Stimulated activated CD8-positive, alpha-beta memory T cell treated with anti-CD3 and anti-CD28 coated beads, Interleukin-7, amount 100 ng/mL, for 24 hours (primary cell): ENCODE results near the gene MYO5A.
"Not testable (repeated sequence)": the region's sequence is repeated elsewhere in the genome, so short reads cannot be mapped to it uniquely, and the experiment has no call there.

Experiments
- DNase-seq: peaks from one replicate; pipeline ENCODE4 v3.0.0-alpha.2; 2020; ENCODE audit warnings: low read depth

MYO5A gene

DNA sequence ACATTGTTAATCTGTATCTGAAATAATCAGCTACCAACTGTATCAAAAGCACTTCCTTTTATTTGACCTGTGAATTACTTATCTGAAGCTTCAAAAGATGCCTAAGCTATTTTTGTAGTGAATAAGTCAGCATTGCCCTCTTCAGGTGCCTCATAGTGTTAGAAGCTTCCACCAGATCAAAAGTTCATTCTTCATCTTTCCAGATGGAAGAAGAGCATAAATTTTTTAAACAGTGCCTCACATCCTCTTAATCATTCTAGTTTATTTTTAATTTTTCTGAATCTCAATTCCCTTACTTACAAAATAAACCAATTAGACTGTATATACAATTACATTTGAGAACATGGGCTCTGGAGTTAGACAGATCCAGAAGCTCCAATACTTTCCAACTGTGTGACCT is 65.0 kb downstream of the MYO5A start:
- no peak for DNase-seq

DNA sequence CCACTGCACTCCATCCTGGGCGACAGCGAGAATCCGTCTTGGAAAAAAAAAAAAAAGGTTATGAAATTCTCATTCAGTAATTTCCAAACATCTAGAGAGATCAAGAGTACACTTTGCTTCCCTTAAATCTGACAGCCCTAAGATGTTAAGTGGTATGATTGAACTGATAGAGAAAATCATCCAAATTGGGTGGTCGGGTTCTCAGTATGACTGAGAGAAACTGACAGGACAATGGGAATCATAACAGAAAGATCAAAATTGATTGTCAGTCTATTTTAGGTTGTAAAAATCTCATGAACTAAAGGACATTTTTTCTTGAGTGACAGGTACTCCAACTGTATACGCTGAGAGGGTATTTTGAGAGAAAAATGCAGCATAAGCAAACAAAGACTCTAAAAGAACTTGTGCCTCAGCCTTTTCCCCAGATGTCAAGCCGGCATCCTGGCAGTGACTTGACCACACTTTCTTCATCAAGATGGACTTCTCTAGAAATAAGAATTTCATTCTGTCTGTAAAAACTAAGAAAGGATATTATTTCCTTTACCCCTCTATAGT is 65.8 kb downstream of the MYO5A start:
- DNase-seq: no peak

DNA sequence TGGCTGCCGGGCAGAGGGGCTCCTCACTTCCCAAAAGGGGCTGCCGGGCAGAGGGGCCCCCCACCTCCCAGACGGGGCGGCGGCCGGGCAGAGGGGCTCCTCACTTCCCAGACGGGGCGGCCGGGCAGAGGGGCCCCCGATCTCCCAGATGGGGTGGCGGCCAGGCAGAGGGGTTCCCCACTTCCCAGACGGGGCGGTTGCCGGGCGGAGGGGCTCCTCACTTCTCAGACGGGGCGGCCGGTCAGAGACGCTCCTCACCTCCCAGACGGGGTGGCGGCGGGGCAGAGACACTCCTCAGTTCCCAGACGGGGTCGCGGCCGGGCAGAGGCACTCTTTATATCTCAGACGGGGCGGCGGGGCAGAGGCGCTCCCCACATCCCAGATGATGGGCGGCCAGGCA is 69.0 kb downstream of the MYO5A start:
- DNase-seq: not testable (repeated sequence)

DNA sequence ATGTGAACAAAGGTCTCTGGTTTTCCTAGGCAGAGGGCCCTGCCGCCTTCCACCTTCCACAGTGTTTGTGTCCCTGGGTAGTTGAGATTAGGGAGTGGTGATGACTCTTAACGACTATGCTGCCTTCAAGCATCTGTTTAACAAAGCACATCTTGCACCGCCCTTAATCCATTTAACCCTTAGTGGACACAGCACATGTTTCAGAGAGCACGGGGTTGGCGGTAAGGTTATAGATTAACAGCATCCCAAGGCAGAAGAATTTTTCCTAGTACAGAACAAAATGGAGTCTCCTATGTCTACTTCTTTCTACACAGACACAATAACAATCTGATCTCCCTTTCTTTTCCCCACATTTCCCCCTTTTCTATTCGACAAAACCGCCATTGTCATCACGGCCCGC is 69.4 kb downstream of the MYO5A start:
- DNase-seq: not testable (repeated sequence)

DNA sequence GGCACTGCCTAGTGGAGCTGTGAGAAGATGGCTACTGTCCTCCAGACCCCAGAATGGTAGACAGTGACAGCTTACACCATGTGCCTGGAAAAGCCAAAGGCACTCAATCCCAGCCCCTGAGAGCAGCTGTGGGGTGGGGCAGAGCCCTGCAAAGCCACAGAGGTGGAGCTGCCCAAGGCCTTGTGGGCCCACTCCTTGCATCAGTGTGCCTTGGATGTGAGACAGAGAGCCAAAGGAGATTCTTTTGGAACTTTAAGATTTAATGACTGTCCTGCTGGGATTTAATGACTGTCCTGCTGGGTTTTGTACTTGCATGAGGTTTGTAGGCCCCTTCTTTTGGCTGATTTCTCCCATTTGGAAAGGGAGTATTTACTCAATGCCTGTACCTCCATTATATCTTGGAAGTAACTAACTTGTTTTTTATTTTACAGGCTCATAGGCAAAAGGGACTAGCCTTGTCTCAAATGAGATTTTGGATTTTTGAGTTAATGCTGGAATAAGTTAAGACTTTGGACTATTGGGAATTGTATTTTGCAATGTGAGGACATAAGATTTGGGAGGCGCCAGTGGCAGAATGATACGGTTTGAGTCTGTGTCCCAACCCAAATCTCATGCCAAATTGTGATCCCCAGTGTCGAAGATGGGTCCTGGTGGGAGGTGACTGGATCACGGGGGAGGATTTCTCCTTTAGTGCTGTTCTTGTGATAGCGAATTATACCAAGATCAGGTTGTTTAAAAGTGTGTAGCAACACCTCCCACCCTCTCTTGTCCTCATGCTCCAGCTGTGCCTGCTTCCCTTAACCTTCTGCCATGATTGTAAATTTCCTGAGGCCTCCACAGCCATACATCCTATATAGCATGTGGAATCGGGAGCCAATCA is 80.4 kb downstream of the MYO5A start:
- DNase-seq: no peak

DNA sequence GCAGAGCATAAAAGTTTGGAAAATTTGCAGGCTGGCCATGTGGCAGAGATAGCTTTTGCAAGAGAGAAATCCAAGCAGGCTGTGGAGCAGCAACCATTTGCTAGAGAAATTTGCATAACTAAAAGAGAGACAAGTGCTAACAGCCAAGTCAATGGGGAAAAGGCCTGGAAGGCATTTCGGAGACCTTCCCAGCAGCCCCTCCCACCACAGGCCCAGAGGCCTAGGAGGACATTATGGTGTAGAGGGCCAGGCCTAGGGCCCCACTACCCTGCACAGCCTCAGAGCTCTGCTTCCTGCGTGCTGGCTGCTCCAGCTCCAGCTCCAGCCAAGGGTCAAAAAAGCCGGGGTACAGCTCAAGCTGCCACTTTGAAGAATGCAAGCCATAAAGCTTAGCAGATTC is 82.7 kb downstream of the MYO5A start:
- DNase-seq: no peak

DNA sequence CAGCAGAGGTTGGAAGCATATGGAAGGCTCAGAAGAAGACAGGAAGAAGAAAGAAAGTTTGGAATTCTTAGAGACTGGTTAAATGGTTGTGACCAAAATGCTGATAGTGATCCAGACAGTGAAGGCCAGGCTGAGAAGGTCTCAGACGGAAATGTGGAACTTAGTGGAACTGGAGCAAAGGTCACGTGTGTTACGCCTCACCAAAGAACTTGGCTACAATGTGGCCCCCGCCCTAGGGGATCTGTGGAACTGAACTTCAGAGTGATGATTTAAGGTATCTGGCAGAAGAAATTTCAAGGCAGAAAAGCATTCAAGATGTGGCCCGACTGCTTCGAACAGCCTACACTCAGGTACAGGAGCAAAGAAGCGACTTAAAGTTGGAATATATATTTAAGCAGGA is 83.1 kb downstream of the MYO5A start:
- no peak for DNase-seq

DNA sequence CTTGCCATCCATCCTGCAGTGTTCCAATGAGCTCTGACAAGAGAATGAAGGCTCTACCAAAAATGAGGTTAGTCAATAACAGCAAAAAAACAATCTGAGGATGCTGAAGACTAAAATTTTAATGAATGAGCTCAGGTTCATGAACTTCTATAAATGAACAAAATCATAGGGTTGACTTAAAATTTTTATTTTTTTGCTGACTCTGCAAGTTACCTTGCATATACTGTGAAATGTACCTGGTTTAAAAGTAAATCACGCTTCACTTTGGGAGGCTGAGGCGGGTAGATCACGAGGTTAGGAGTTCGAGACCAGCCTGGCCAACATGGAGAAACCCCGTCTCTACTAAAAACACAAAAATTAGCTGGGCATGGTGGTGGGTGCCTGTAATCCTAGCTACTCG is 85.5 kb downstream of the MYO5A start:
- not testable (repeated sequence) for DNase-seq

DNA sequence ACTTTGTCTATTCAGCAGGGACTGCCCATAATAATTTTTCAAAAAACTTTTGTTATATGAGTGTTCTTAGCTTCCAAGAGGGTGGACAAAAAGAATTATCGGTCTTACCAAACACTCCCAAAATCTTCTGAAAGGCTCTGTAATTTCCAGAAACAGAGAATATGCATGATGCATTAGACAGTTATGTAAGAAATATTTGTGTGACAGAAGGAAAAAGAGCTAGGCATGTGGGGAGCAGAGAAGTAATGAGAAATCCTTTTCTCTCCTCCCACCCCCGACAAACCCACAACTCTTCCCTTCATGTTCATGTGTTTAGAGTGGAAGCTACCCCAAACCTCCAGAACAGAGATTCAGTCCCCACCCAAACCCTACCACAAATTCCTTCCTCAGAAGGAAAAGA is 86.8 kb downstream of the MYO5A start:
- DNase-seq: no peak

DNA sequence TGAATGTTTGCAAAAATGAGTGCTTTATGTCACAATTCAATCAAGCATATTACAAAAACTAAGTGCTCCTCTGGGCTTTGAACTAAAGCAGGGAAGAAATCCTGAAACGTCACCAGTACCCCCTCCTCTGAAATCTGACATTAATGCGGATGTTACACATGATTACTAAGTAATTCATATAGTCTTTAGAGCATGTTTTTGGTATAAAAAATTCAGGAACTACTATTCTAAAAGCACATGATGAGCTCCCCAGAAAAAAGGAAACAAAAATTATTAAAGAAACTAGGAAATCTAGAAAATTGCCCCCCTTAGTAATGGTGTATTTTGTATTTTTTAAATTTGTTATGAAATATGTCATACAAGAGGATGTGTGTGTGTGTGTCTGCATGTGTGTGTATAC is 87.7 kb downstream of the MYO5A start:
- no peak for DNase-seq

DNA sequence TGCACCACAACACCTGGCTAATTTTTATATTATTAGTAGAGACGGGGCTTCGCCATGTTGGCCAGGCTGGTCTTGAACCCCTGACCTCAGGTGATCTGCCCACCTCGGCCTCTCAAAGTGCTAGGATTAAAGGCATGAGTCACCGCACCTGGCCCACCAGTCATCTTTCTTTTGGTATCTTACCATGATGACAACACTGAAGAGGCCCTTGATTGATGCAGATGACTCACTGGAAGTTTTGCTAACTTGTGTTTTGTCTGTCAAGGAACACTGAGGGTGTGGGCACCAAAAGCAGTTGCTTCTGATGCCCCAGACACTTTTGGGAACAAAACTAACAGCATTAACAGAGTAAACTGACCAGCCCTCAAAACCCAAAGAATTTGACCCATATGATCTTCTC is 88.3 kb downstream of the MYO5A start:
- no peak for DNase-seq

DNA sequence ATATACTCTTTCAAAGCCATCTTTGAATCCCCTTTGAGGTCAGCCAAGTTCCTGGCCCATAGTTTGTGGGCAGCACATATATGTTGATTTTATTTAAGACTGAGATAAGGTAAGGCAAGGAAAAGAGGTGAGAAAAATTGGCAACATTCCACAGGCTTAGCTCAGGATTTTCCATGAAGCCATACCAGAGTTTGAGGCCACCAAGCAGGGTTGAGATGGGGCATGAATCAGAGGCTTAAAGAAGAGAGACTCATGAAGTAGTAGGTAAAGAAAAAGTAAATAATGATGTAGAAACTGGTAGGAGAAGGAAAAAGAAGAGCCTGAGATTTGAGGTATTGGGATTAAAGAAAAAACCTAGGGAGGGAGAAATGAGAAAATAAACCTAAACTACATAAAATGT is 89.2 kb downstream of the MYO5A start:
- DNase-seq: no peak

DNA sequence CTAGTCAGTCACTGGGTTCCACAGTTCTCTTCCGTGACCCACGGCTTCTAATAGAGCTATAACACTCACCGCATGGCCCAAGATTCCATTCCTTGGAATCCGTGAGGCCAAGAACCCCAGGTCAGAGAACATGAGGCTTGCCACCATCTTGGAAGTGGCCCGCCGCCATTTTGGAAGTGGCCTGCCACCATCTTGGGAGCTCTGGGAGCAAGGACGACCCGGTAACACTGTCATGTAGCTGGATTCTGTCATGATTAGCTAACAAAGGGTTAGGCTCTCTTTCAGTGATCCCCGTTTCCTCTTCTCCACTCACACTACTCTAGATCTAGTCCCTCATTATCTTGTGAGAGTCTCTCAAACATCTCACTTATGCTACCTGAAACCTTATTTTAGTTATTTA is 89.6 kb downstream of the MYO5A start:
- DNase-seq: not testable (repeated sequence)

DNA sequence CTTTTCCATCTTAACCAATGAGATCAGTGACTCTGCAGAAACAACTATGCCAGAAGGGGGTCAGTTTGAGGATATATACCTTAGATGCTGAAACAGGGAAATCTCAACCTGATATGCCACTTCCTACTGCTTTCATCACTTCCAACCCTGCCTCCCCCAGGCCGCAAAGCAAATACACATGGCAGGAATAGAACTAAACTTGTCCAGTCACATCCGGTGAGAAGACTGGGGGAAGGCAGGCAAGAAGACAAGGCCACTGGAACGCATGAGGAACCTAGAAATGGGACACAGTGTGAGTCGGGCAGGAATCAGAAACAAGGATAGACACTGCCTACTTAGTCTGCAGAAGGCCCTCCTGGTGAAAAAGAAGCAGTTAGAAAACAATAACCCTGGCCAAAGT is 90.6 kb downstream of the MYO5A start:
- no peak for DNase-seq

DNA sequence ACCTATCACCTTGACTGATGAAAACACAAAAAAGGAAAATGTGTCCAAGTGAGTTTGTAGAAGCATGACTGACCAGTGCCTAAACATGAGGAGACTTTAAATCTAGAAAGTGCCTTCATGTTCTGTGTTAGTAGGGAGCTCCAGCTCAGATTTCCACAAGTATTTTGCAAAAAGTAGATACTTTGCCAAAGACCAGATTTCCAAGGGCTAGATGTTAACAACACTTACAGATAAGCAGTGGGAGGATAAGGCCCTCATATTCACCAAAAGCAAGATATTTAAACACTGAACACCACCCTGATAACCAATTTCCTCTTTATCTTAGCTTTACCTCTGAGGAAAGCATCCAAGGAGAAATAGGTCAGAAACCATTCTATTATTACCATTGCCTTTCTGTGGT is 91.0 kb downstream of the MYO5A start:
- no peak for DNase-seq

DNA sequence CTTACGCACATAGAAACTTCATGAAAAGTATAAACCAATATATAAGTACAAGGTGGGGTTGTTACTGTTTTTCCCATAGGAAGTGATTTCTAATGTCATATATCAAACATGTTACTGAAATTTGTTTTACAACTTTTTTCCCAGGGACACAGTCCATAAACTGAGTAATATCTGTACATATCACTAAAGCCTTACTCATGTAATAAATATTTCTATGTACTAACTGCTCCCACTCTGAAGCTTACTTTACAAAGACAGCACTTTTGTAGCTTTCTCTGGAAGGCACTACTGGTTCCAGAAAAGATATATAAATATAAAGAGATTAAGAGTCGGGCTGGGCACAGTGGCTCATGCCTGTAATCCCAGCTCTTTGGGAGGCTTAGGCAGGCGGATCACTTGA is 91.7 kb downstream of the MYO5A start:
- no peak for DNase-seq

DNA sequence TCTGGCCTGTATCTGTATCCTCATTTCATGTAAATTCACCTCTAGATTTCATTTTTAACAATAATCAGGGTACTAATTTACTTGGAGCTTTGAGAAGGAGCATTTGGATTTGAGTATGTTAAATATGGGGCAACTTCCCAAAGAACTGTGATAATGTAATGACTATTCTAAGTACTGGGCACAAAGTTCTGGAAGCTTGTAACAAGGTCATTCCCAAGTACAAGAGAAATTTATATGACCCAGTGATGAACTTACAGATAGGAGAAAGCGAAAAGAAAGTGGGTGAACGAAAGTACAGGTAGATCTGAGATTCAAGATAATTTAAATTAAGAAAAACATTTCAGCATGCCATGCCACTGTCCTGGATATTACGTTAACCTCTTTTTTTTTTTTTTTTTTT is 93.8 kb downstream of the MYO5A start:
- DNase-seq: no peak

DNA sequence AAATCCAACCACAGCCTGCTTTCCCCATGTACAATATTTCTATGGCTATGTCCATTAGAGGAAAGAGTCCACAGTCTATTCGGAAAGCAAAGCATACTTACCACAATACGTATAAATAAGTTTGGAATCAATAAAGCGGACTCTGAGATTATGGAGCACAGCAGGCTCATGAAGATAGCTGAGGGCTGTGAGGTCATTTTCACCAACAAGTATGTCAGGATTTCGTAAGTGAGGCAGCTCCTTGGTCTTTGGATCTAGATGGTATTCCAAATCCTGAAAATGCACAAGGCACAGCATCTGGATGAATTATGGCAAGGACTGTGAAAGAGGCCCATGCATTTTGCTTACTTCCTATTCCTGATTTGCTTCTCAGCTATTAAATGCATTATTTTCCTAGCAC is 100.4 kb downstream of the MYO5A start:
- DNase-seq: no peak

DNA sequence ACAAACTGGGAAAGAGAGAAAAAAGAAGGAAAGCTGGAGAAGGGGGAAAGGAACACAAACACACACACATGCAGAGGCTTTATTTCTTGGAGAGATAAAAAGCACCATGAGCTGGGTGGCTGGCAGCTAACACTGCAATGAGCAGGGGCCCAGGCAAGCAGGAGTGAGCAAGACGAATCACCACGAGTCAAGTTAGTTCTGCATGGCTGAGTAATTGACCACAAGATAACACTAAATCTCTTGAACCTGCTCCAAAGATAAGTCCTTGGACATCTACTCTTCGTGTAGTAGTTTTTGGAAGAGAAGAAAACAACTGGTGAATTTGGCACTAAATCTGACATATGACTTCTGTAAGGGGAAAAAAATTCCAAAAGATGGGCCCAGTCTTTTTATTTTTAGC is 100.9 kb downstream of the MYO5A start:
- DNase-seq: no peak

DNA sequence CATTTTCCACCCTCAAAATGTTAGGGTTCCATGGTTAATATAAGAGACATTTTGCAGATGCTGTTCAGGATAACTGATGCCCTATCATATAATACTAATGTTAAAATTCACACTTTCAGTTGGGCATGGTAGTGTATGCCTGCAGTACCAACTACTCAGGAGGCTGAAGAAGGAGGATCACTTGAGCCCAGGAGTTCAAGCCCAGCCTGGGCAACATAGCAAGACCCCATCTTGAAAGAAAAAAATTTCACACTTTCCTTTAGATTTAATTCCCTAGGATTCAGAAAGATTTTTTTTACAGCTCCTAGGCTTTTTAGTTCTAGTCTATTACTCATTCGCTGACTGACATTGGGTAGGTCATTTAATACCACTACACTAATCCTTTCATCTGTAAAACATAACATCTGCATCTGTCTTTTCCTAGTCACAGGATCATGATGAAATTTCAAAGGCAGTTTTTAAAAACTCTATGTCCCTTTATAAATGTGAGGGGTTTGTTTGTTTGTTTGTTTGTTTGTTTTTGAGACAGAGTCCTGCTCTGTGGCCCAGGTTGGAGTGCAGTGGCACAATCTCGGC is 103.7 kb downstream of the MYO5A start:
- DNase-seq: no peak

DNA sequence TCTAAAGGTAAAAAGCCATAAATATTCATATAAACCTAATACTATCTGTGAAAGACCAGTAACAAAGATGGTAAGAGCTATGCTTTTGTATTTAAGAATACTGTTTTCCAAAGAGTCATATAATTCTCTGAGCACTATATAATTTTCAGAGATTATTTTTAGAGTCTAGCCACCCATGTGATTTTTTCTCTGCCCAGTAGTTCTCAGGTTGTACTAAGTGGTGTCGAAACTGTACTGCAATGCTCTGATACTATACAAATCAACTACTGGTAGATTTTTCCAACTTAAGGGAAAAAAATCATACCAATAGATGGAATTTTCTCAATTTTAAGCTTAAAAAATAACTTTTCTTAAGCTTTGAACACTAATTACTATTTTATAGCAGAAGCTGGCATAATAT is 104.8 kb downstream of the MYO5A start:
- DNase-seq: no peak

DNA sequence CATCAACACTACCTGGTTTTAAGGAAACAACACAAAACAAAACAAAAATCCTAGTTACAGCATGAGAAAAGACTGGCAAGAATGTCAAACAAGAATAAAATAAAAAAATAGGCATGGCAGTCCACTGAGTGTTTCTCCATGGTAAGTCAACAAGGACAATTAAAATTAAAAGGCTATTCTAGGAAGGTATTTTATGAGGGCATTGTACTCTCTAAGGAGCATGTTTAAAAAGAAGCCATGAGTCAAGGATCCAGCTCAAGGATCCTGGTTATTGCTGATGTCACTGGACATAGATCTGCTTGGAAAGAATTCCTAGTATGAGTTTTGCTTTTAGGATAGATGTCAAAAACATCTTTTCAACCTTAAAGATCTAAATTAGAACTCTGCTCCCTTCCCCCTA is 106.7 kb downstream of the MYO5A start:
- no peak for DNase-seq

DNA sequence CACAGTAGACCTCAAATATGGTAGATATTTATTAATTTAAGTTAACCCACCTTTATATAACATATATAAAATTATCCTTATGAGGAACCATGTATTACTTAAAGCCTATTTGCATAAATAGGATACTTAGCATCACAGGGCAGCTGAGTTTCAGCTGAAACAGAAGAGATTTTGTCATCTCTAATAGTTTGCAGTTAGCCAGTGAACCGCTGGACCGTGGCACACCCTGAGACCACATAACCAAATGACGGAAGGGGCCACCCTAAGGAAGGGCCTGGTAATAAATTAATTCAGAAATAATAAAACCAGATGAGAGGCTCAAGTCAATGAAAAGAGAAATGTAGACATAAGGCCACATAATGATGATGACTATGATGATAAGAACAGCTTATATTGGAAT is 107.7 kb downstream of the MYO5A start:
- no peak for DNase-seq

DNA sequence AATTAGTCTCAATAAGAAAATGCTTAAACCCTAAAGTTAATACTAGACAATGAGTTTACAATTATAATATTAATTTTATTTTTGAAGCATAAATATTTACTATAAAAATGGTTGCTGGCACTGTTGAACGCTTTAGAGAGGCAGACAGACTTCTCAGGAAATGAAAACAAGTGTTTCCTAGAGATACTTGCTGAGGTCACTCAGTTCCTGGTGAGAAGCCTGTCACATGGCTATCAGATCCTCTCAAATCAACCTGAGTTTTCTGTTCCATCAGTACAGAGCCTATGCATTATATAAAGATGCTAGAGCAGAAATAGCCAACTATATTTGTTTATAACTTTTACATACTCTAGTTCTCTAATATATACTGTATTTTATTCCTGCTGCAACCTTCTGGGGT is 109.2 kb downstream of the MYO5A start:
- no peak for DNase-seq
